PFSK-1 (cell line): Measurements from ENCODE around the gene UCN3.

ENCODE experiments used
- FOXP2 ChIP-seq: optimal IDR thresholded peaks from 2 replicates; pipeline ENCODE3; 2011; ENCODE audit warnings: borderline replicate concordance, control low read depth, inconsistent platforms; ENCODE audit not compliant: insufficient read depth; ENCODE audit errors: extremely low read length, extremely low read depth
- POLR2AphosphoS5 ChIP-seq: IDR thresholded peaks from 2 replicates; pipeline ENCODE4 v1.6.1; 2012; ENCODE audit warnings: low read depth, mild to moderate bottlenecking, control low read depth, low read length, moderate library complexity
- REST ChIP-seq, 2 experiments: IDR thresholded peaks; 2 replicates each; pipeline versions ENCODE4 v1.6.1 to v1.8.0; 2011 to 2012; ENCODE audit warnings: low read depth in 2 of 2, low read length in 2 of 2, control low read depth in 1 of 2, inconsistent platforms in 1 of 2, mild to moderate bottlenecking in 1 of 2, moderate library complexity in 1 of 2; ENCODE audit not compliant: insufficient read depth in 1 of 2
- SIN3A ChIP-seq: IDR thresholded peaks from 2 replicates; pipeline ENCODE4 v1.6.1; 2012; ENCODE audit warnings: mild to moderate bottlenecking, low read length, moderate library complexity, borderline replicate concordance; ENCODE audit not compliant: insufficient read depth
- TAF1 ChIP-seq: IDR thresholded peaks from 2 replicates; pipeline ENCODE4 v1.6.1; 2012; ENCODE audit warnings: low read length, control low read depth, borderline replicate concordance; ENCODE audit not compliant: insufficient read depth

Gene UCN3

DNA sequence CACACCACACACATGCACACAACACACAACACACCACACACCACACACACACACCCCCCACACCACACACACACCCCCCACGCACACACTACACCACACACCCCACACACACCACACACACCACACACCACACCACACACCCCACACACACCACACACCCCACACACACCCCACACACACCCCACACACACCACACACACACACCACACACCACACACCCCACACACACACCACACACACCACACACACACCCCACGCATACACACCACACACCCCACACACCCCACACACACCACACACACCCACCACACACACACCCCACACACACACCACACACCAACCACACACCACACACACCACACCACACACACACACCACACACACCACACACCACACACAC is 16.4 kb downstream of the UCN3 start:
- TF ChIP-seq REST (IDR thresholded peaks at IDR 0.05; ENCODE audit: insufficient read depth in 1 of 2, low read depth in 2 of 2, low read length in 2 of 2) (no peak), TAF1 (no peak), SIN3A (no peak), POLR2AphosphoS5 (no peak), FOXP2 (no peak)

GRCh38 chr10:5385224-5385623 is 20.5 kb downstream of the UCN3 start:
- TF ChIP-seq POLR2AphosphoS5 = no peak
- no peak for TF ChIP-seq TAF1
- no peak for TF ChIP-seq SIN3A
- TF ChIP-seq REST (IDR thresholded peaks at IDR 0.05; ENCODE audit: insufficient read depth in 1 of 2, low read depth in 2 of 2, low read length in 2 of 2) = no peak
- TF ChIP-seq FOXP2 = no peak

DNA sequence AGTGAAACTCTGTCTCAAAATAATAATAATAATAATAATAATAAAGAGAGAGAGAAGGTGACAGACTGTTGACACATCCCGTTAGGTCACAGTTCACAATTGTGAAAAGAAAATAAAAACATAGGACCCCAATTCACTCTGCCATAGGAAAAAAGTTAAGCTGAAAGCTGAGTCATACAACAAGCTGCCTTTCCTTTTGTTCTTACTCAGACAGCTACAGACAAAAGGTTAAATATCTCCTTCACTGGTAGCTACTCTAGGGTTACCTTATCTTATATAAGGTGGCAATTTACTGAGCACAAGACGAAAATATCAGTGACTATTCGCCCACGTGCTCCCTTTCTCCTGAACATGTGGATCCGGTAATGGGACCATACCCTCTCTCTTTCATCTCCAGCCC is 22.4 kb downstream of the UCN3 start:
- no peak for TF ChIP-seq POLR2AphosphoS5
- no peak for TF ChIP-seq REST (IDR thresholded peaks at IDR 0.05; ENCODE audit: insufficient read depth in 1 of 2, low read depth in 2 of 2, low read length in 2 of 2)
- TF ChIP-seq TAF1 = no peak
- TF ChIP-seq FOXP2 = no peak
- no peak for TF ChIP-seq SIN3A

DNA sequence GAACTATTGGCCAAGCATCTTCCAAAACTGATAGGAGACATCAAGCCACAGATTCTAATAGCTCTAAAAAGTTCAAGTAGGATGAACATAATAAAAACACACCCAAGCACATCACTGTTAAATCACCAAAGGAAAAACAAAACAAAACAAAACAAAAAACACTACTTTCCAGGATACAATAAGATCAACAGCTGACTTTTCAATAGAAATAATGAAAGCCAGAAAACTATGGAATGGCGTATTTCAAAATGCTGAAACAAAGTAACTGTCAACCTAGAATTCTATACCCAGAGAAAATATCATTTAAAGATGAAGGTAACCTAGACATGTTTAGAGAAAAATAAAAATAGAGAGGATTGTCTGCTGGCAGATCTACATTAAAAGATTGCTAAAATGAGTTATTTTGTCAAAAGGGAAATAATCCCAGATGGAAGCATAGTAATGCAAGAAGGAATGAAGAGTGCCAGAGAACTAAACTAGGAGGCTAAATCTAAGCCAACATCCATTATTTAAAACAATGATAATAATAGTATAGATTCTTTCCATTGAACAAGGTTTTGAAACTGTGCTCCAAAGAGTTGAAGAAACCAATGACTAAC is 25.9 kb downstream of the UCN3 start:
- TF ChIP-seq POLR2AphosphoS5 (no peak), REST (IDR thresholded peaks at IDR 0.05; ENCODE audit: insufficient read depth in 1 of 2, low read depth in 2 of 2, low read length in 2 of 2) (no peak), FOXP2 (no peak), TAF1 (no peak), SIN3A (no peak)

DNA sequence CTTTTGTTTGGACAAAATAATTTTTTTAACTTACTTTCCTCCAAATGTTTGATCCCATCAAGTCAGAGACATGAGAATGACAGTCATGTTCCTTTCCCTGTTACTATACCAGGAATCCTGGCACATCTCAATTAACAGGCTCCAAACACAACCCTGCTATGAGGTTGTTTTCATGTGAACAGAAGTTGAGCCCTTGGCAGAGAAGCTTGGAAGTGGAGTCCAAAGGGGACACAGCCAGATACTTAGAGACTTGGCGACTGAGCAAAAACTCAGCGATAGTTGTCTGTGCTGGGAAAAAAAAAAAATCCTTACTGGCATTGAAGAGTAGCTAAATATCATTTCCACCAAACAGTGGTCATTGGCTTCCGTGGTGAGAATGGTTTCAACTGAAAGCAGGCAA is 27.0 kb downstream of the UCN3 start:
- TF ChIP-seq POLR2AphosphoS5 (no peak), REST (IDR thresholded peaks at IDR 0.05; ENCODE audit: insufficient read depth in 1 of 2, low read depth in 2 of 2, low read length in 2 of 2) (no peak), FOXP2 (no peak), SIN3A (no peak), TAF1 (no peak)
